Stimulated activated CD8-positive, alpha-beta memory T cell treated with anti-CD3 and anti-CD28 coated beads, Interleukin-7, amount 100 ng/mL, for 24 hours (primary cell): ENCODE data around the gene GSTO2.

Source experiments
- DNase-seq: peaks from one replicate; pipeline ENCODE4 v3.0.0-alpha.2; 2020; ENCODE audit warnings: low read depth

Gene GSTO2

GRCh38 chr10:104308439-104308903, 39.5 kb downstream of the GSTO2 start:
- no peak for DNase-seq

GRCh38 chr10:104309980-104310978, 41.3 kb downstream of the GSTO2 start:
- DNase-seq, result no peak

- no peak for DNase-seq
Observed at GRCh38 chr10:104311184-104311720, 42.3 kb downstream of the GSTO2 start.

GRCh38 chr10:104314591-104315485, 45.9 kb downstream of the GSTO2 start:
- DNase-seq, result no peak

GRCh38 chr10:104315486-104315921, 46.5 kb downstream of the GSTO2 start:
- no peak for DNase-seq

- no peak for DNase-seq
Observed at GRCh38 chr10:104316321-104317099, 47.5 kb downstream of the GSTO2 start.

- DNase-seq, result no peak
Observed at GRCh38 chr10:104317269-104317710, 48.3 kb downstream of the GSTO2 start.

GRCh38 chr10:104317726-104318299, 48.8 kb downstream of the GSTO2 start:
- no peak for DNase-seq

GRCh38 chr10:104318326-104318725, 49.3 kb downstream of the GSTO2 start:
- no peak for DNase-seq

- no peak for DNase-seq
Observed at GRCh38 chr10:104318810-104319741, 50.1 kb downstream of the GSTO2 start.

- DNase-seq, result no peak
Observed at GRCh38 chr10:104321226-104321625, 52.2 kb downstream of the GSTO2 start.

- no peak for DNase-seq
Observed at GRCh38 chr10:104321725-104322415, 52.9 kb downstream of the GSTO2 start.

GRCh38 chr10:104322416-104322782, 53.4 kb downstream of the GSTO2 start:
- no peak for DNase-seq

- no peak for DNase-seq
Observed at GRCh38 chr10:104323085-104323484, 54.1 kb downstream of the GSTO2 start.

- DNase-seq, result no peak
Observed at GRCh38 chr10:104323760-104324201, 54.8 kb downstream of the GSTO2 start.

- DNase-seq, result no peak
Observed at GRCh38 chr10:104324221-104324686, 55.3 kb downstream of the GSTO2 start.

GRCh38 chr10:104324931-104325330, 55.9 kb downstream of the GSTO2 start:
- DNase-seq, result no peak

GRCh38 chr10:104325436-104326435, 56.8 kb downstream of the GSTO2 start:
- no peak for DNase-seq
